SK-N-SH (cell line): Measurements from ENCODE around the gene SEPTIN7. TPM values are rescaled to one million over a fixed set of nuclear protein-coding genes. Genes with fewer than 3 reads are reported as not detected.

ENCODE experiments used
- CTCF ChIA-PET: fragments of 300-600, 350-600 bp; formaldehyde crosslinking; extraction: SDS; loops from one replicate; lab custom pipeline; 2021; lab: Yijun Ruan, JAX
- POLR2A ChIA-PET: fragments of 350-600 bp; sonication (Branson Sonifier 250); formaldehyde crosslinking; extraction: SDS; loops from one replicate; lab custom pipeline; 2020; ENCODE audit warnings: antibody characterized with exemption, inconsistent platforms; lab: Yijun Ruan, JAX
- DNase-seq: peaks from one replicate; pipeline ENCODE4 v3.0.0; 2012
- H2AFZ ChIP-seq: fragments of 200-600 bp; sonication (generic); 2 replicates; pipeline ENCODE4 v1.8.1; 2016; ENCODE audit warnings: antibody characterized with exemption, mild to moderate bottlenecking, low read depth
- H3F3A ChIP-seq: fragments of 200-600 bp; sonication (generic); replicated peaks from 2 replicates; pipeline ENCODE3; 2016; ENCODE audit warnings: antibody characterized with exemption, mild to moderate bottlenecking; ENCODE audit not compliant: insufficient read depth
- H3K27ac ChIP-seq, 2 experiments: fragments of 200-500 bp in 1 of 2; fragments of 200-600 bp in 1 of 2; sonication (Bioruptor generic) in 1 of 2; sonication (generic), shearing (Covaris generic) in 1 of 2; 2 replicates each; pipeline versions ENCODE4 v1.5.1 to v1.6.1; 2014 to 2016; ENCODE audit warnings: low read depth in 2 of 2, inconsistent platforms in 1 of 2, low read length in 1 of 2, mild to moderate bottlenecking in 1 of 2, mixed read lengths in 1 of 2
- H3K27me3 ChIP-seq: fragments of 200-600 bp; sonication (generic), shearing (Covaris generic); 2 replicates; pipeline ENCODE4 v1.6.1; 2016; ENCODE audit warnings: mixed run types; ENCODE audit not compliant: insufficient read depth
- H3K36me3 ChIP-seq, 2 experiments: fragments of 200-500 bp in 1 of 2; fragments of 200-600 bp in 1 of 2; sonication (Bioruptor generic) in 1 of 2; sonication (generic) in 1 of 2; replicated peaks in 1 of 2; 2 replicates each; pipeline versions ENCODE3 to v1.5.1; 2014 to 2016; ENCODE audit warnings: low read length in 1 of 2, mild to moderate bottlenecking in 1 of 2; ENCODE audit not compliant: insufficient read depth in 2 of 2, control insufficient read depth in 1 of 2
- H3K4me1 ChIP-seq, 2 experiments: fragments of 200-500 bp in 1 of 2; fragments of 200-600 bp in 1 of 2; sonication (Bioruptor generic) in 1 of 2; sonication (generic), shearing (Covaris generic) in 1 of 2; 2 replicates each; pipeline versions ENCODE4 v1.5.1 to v1.6.1; 2014 to 2016; ENCODE audit warnings: low read depth in 1 of 2, low read length in 1 of 2, mixed run types in 1 of 2; ENCODE audit not compliant: insufficient read depth in 2 of 2, control insufficient read depth in 1 of 2
- H3K4me2 ChIP-seq: fragments of 200-600 bp; sonication (generic), shearing (Covaris generic); 2 replicates; pipeline ENCODE4 v1.6.1; 2017; ENCODE audit warnings: mixed run types
- H3K4me3 ChIP-seq, 2 experiments: fragments of 200-500 bp in 1 of 2; fragments of 200-600 bp in 1 of 2; sonication (Bioruptor generic) in 1 of 2; sonication (generic), shearing (Covaris generic) in 1 of 2; 2 replicates each; pipeline versions ENCODE4 v1.5.1 to v1.8.1; 2014 to 2016; ENCODE audit warnings: low read depth in 2 of 2, inconsistent platforms in 1 of 2, low read length in 1 of 2, mild to moderate bottlenecking in 1 of 2, mixed read lengths in 1 of 2, moderate library complexity in 1 of 2
- H3K79me2 ChIP-seq: fragments of 200-600 bp; sonication (generic); 2 replicates; pipeline ENCODE4 v1.8.1; 2017; ENCODE audit warnings: mild to moderate bottlenecking; ENCODE audit not compliant: insufficient read depth
- H3K9ac ChIP-seq: fragments of 200-600 bp; sonication (generic); 2 replicates; pipeline ENCODE4 v1.6.1; 2017; ENCODE audit warnings: mixed run types
- H3K9me2 ChIP-seq: fragments of 200-600 bp; sonication (generic); 2 replicates; pipeline ENCODE4 v1.6.1; 2017; ENCODE audit warnings: mixed run types
- H3K9me3 ChIP-seq: fragments of 200-600 bp; sonication (generic); 2 replicates; pipeline ENCODE4 v1.6.1; 2017; ENCODE audit warnings: mixed run types, mild to moderate bottlenecking, moderate library complexity
- H4K20me1 ChIP-seq: fragments of 200-600 bp; sonication (generic); 2 replicates; pipeline ENCODE4 v1.6.1; 2017; ENCODE audit warnings: mild to moderate bottlenecking, mixed run types; ENCODE audit not compliant: insufficient read depth
- CHD2 ChIP-seq: fragments of 150-350 bp; IDR thresholded peaks from 2 replicates; pipeline ENCODE4 v1.6.1; 2018; ENCODE audit warnings: low read length; ENCODE audit not compliant: partially characterized antibody
- EP300 ChIP-seq, 2 experiments: IDR thresholded peaks; 2 replicates each; pipeline versions ENCODE4 v1.4.0 to v1.6.1; 2012; ENCODE audit warnings: borderline replicate concordance in 1 of 2, low read depth in 1 of 2, low read length in 1 of 2
- EZH2phosphoT487 ChIP-seq: fragments of 200-600 bp; sonication (generic); IDR thresholded peaks from 2 replicates; pipeline ENCODE4 v1.6.1; 2017; ENCODE audit warnings: low read depth, mixed run types, mild to moderate bottlenecking, antibody characterized with exemption, moderate library complexity, borderline replicate concordance
- JUND ChIP-seq: IDR thresholded peaks from 2 replicates; pipeline ENCODE4 v1.4.0; 2012
- MXI1 ChIP-seq: IDR thresholded peaks from 2 replicates; pipeline ENCODE4 v1.6.1; 2012; ENCODE audit warnings: mild to moderate bottlenecking, low read depth, low read length, improper control_type of control experiment
- NFIC ChIP-seq: IDR thresholded peaks from 2 replicates; pipeline ENCODE4 v1.4.0; 2012; ENCODE audit warnings: borderline replicate concordance
- POLR2AphosphoS5 ChIP-seq: IDR thresholded peaks from 2 replicates; pipeline ENCODE4 v1.6.1; 2012; ENCODE audit warnings: low read depth, low read length
- RAD21 ChIP-seq: IDR thresholded peaks from 2 replicates; pipeline ENCODE4 v1.6.1; 2012; ENCODE audit warnings: mild to moderate bottlenecking, low read length
- RFX5 ChIP-seq: IDR thresholded peaks from 2 replicates; pipeline ENCODE4 v1.6.1; 2012; ENCODE audit warnings: mild to moderate bottlenecking, improper control_type of control experiment, low read length
- TAF1 ChIP-seq: IDR thresholded peaks from 2 replicates; pipeline ENCODE4 v1.6.1; 2012; ENCODE audit warnings: low read depth, mild to moderate bottlenecking, low read length, moderate library complexity, borderline replicate concordance
- TCF12 ChIP-seq: IDR thresholded peaks from 2 replicates; pipeline ENCODE4 v1.4.0; 2012
- WGBS: methylation state at CpG from one replicate; pipeline ENCODE4 v1.1.6; 2017; ENCODE audit warnings: low lambda C conversion rate; 5-methylcytosine and 5-hydroxymethylcytosine counted together
- polyA plus RNA-seq, 3 experiments: library from polyadenylated mRNA; depleted of rRNA; stranded (reverse); fragments of >200 nt; gene quantifications; 2 replicates each; pipeline ENCODE4 v1.2.3, GENCODE V29; 2012
- TF ChIP-seq, protein P1 (sequence below): IDR thresholded peaks from 2 replicates; pipeline ENCODE4; 2012
- TF ChIP-seq, protein P2 (sequence below): fragments of 150-350 bp; IDR thresholded peaks from 2 replicates; pipeline ENCODE4 v1.6.1; 2016; ENCODE audit warnings: mild to moderate bottlenecking, low read depth, low read length

SEPTIN7 gene
- polyA plus RNA-seq, 1 of the 3 experiments (the other 2 are of a cell fraction), result 119 TPM

DNA sequence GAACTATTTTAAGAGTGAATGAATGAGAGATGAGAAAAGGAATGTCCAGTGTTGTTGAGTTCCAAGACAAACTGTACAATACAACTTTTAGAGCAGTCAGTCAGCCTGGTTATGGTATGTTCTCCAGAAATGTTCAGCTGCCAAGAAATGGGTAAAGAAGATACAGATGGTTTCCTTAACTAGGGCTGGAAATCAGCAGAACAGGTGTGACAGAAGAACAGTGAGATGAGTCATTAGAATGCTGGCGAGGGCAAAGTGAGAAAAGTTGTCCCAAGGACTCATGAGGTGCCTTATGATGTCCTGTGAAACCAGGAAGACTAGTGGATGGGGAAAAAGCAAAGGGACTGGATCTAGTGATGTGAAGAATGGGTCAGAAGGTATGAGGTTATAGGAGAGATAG is 20.8 kb upstream of the SEPTIN7 start:
- Histone ChIP-seq H3K27me3 (no peaks in the 10 kb centered on the region), H4K20me1 (no peaks in the 10 kb centered on the region), H3K4me2 (no peak overlapping the region), H3K36me3 (no peaks in the 10 kb centered on the region), H2AFZ (no peak overlapping the region), H3K4me1 (no peaks in the 10 kb centered on the region), H3K9me2 (no peaks in the 10 kb centered on the region), H3K27ac (no peak overlapping the region), H3K79me2 (no peaks in the 10 kb centered on the region), H3K9me3 (no peaks in the 10 kb centered on the region), H3K9ac (no peak overlapping the region), H3K4me3 (no peak overlapping the region), H3F3A (no peaks in the 10 kb centered on the region)
- WGBS, result 71% methylated on average over 1 of the region's 1 CpG
- ChIA-PET POLR2A (no interaction called here), CTCF (interaction anchor here (0.9 kb wide), 1 partner anchor 11 kb away, joined by 3 read pairs; no protein-coding TSS in a partner anchor)
- TF ChIP-seq EZH2phosphoT487, result no peak
- TF ChIP-seq TCF12, result peak; percentile 11; the same call in 1 of the 2 replicates
- TF ChIP-seq JUND, result no peak
- TF ChIP-seq NFIC, result no peak
- no peak for DNase-seq

DNA sequence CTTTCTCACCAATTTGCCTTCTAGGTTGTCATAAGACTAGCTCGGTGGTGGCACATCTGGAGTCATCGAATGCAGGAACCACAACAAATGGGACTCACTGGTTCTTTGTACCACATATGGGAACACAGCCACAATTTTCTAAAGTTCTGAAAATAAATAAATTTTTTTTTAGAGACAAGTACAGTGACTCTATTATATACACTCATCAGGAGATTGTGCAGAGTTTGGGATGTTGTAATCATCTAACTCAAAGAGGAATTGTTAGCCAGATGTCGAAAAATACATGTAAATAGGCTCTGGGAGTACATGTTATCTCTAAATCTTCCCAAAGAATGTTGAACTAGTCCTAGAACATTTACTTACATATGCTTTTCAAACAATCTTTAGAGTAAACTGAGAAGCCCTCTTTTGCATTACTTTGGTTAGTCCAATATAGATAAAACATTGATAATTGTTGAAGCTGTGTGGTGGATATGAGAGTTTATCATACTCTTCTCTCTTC is 19.6 kb upstream of the SEPTIN7 start:
- no peaks in the 10 kb centered on the region for H3K79me2 ChIP-seq
- no peaks in the 10 kb centered on the region for H3F3A ChIP-seq
- no peak overlapping the region for H3K4me3 ChIP-seq
- H2AFZ ChIP-seq, result no peak overlapping the region
- WGBS, result 78% methylated on average over 3 of the region's 3 CpGs
- no peaks in the 10 kb centered on the region for H3K36me3 ChIP-seq
- no peak overlapping the region for H3K9ac ChIP-seq
- no peaks in the 10 kb centered on the region for H3K9me2 ChIP-seq
- ChIA-PET CTCF (no interaction called here), POLR2A (no interaction called here)
- no peaks in the 10 kb centered on the region for H3K4me1 ChIP-seq
- no peaks in the 10 kb centered on the region for H3K27me3 ChIP-seq
- H3K9me3 ChIP-seq, result no peaks in the 10 kb centered on the region
- no peaks in the 10 kb centered on the region for H4K20me1 ChIP-seq
- H3K4me2 ChIP-seq, result no peak overlapping the region
- DNase-seq, result no peak
- TF ChIP-seq, protein P1, sequence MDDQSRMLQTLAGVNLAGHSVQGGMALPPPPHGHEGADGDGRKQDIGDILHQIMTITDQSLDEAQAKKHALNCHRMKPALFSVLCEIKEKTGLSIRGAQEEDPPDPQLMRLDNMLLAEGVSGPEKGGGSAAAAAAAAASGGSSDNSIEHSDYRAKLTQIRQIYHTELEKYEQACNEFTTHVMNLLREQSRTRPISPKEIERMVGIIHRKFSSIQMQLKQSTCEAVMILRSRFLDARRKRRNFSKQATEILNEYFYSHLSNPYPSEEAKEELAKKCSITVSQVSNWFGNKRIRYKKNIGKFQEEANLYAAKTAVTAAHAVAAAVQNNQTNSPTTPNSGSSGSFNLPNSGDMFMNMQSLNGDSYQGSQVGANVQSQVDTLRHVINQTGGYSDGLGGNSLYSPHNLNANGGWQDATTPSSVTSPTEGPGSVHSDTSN, result no peak
- TF ChIP-seq CHD2 (no peak), EP300 (IDR thresholded peaks at IDR 0.05; ENCODE audit: borderline replicate concordance in 1 of 2, low read depth in 1 of 2, low read length in 1 of 2) (no peak), RFX5 (no peak), TAF1 (no peak), RAD21 (no peak), MXI1 (no peak), POLR2AphosphoS5 (no peak)
- TF ChIP-seq, protein P2, sequence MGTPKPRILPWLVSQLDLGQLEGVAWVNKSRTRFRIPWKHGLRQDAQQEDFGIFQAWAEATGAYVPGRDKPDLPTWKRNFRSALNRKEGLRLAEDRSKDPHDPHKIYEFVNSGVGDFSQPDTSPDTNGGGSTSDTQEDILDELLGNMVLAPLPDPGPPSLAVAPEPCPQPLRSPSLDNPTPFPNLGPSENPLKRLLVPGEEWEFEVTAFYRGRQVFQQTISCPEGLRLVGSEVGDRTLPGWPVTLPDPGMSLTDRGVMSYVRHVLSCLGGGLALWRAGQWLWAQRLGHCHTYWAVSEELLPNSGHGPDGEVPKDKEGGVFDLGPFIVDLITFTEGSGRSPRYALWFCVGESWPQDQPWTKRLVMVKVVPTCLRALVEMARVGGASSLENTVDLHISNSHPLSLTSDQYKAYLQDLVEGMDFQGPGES, result no peak
- H3K27ac ChIP-seq, result no peak overlapping the region
